Transverse colon (tissue), 4 donors: ENCODE data around the gene HSD11B1. TPM values are rescaled to one million over a fixed set of nuclear protein-coding genes. Genes with fewer than 3 reads are reported as not detected.
A peak's percentile ranks its signal among the peaks of the same experiment; 100 is the strongest.

Experiments used
- DNase-seq: peaks from one replicate; pipeline ENCODE4 v3.0.0-alpha.2; 2019
- H3K27ac ChIP-seq, 4 donors: fragments of 200-600 bp; sonication (generic); 2 replicates each; pipeline ENCODE4 v1.5.1; 2016 to 2018; ENCODE audit warnings: inconsistent platforms in 4 of 4
- H3K27me3 ChIP-seq: fragments of 200-600 bp; sonication (generic); 2 replicates; pipeline ENCODE4 v1.5.1; 2017; ENCODE audit warnings: inconsistent platforms
- H3K36me3 ChIP-seq, 4 donors: fragments of 200-600 bp; sonication (generic); 2 replicates each; pipeline ENCODE4 v1.5.1; 2017 to 2019; ENCODE audit warnings: inconsistent platforms in 4 of 4
- H3K4me1 ChIP-seq, 4 donors: fragments of 200-600 bp; sonication (generic); 2 replicates each; pipeline ENCODE4 v1.5.1; 2017 to 2020; ENCODE audit warnings: inconsistent platforms in 4 of 4
- H3K4me3 ChIP-seq, 4 donors: fragments of 200-600 bp; sonication (generic); 1 replicate in 1 of 4; 2 replicates in 3 of 4; pipeline versions ENCODE4 v1.5.1 to v1.6.1; 2017 to 2019; ENCODE audit warnings: inconsistent platforms in 4 of 4
- H3K9me3 ChIP-seq, 2 donors: fragments of 200-600 bp; sonication (generic); 2 replicates each; pipeline ENCODE4 v1.5.1; 2017 to 2019; ENCODE audit warnings: inconsistent platforms in 2 of 2
- CTCF ChIP-seq, 5 experiments: fragments of 200-600 bp in 3 of 5; fragments of 450-650 bp in 2 of 5; sonication (generic) in 3 of 5; IDR thresholded peaks; 1 replicate in 2 of 5; 2 replicates in 3 of 5; pipeline ENCODE4 v1.5.1; 2016 to 2017; ENCODE audit warnings: antibody characterized with exemption in 5 of 5, inconsistent platforms in 3 of 5, mild to moderate bottlenecking in 2 of 5, moderate library complexity in 1 of 5
- EP300 ChIP-seq: sonication (generic); formaldehyde crosslinking; IDR thresholded peaks from one replicate; pipeline ENCODE4 v1.6.1; 2017; ENCODE audit warnings: antibody characterized with exemption, low read depth
- POLR2A ChIP-seq: fragments of 450-650 bp; IDR thresholded peaks from one replicate; pipeline ENCODE4 v1.6.1; 2016; ENCODE audit warnings: antibody characterized with exemption, mild to moderate bottlenecking, moderate library complexity
- POLR2AphosphoS5 ChIP-seq, 3 donors: sonication (generic); formaldehyde crosslinking; IDR thresholded peaks; one replicate each; pipeline ENCODE4 v1.6.1; 2016; ENCODE audit warnings: antibody characterized with exemption in 3 of 3
- WGBS, 2 donors: methylation state at CpG; one replicate each; pipeline ENCODE4 v1.1.5; 2018; ENCODE audit warnings: low coverage in 1 of 2; 5-methylcytosine and 5-hydroxymethylcytosine counted together
- in situ Hi-C, 4 donors: fragments of 200-750 bp; cut with MboI; loops; one replicate each; pipeline versions ENCODE4 v1.15.0 to v1.15.1; 2017; ENCODE audit warnings: low sequenced_read_pairs in 3 of 4, low pct_ligation_motif_present in 1 of 4, low pct_unique_long_range_greater_than_20kb in 1 of 4
- intact Hi-C: fragments of 100-400 bp; cut with DNase I; formaldehyde crosslinking; loops from one replicate; pipeline ENCODE4 v1.15.1; 2023; ENCODE audit warnings: low total_unique reads
- total RNA-seq, 4 donors: library from RNA; depleted of rRNA; stranded (reverse); fragments of >200 nt; gene quantifications; one replicate each; pipeline ENCODE4 v1.1.0, GENCODE V29; 2016

HSD11B1 gene
- 1 to 10 TPM in 3 of 4 donors, not detected in 1; 1.5 to 3.7 (median 2.6) TPM for total RNA-seq

- H3K36me3 ChIP-seq = no peaks in the 10 kb centered on the region
- in situ Hi-C loops = no loop called here
- peak; percentile 57 for DNase-seq
- H3K4me1 ChIP-seq = no peaks in the 10 kb centered on the region
- intact Hi-C loops = no loop called here
- H3K27ac ChIP-seq = peak within 1 kb of the TSS in 1 of 4 donors; percentile 37
- H3K27me3 ChIP-seq = no peaks in the 10 kb centered on the region
- 67 to 86% methylated on average over 1 to 6 of the region's 6 CpGs for WGBS, 2 donors
- no peak within 1 kb of the TSS for H3K4me3 ChIP-seq
- no peak for TF ChIP-seq CTCF (IDR thresholded peaks at IDR 0.05)
- TF ChIP-seq EP300 = no peak
- no peak for TF ChIP-seq POLR2A
- peak; percentile 35 to 75 (median 47) for TF ChIP-seq POLR2AphosphoS5 (IDR thresholded peaks at IDR 0.05)
- H3K9me3 ChIP-seq = no peaks in the 10 kb centered on the region
Measured at GRCh38 chr1:209704584-209704983, at the start of gene HSD11B1. TSS of gene HSD11B1 (plus strand) at chr1:209704846. CDS start at chr1:209704943, 97 bp downstream.

GRCh38 chr1:209655411-209656231 lies 49.0 kb upstream of the HSD11B1 start:
- Histone ChIP-seq H3K4me3 (no peak overlapping the region), H3K4me1 (peaks cover 11 to 55% (median 26%) of the 10 kb centered on the region in 4 donors), H3K27me3 (no peaks in the 10 kb centered on the region), H3K27ac (no peak overlapping the region), H3K9me3 (no peaks in the 10 kb centered on the region), H3K36me3 (no peaks in the 10 kb centered on the region)
- no peak for TF ChIP-seq EP300
- TF ChIP-seq POLR2AphosphoS5 (IDR thresholded peaks at IDR 0.05) = peak in 1 of 3 donors; percentile 53
- 72 to 88% methylated on average over 5 to 9 of the region's 9 CpGs for WGBS, 2 donors
- intact Hi-C loops (no loop called here), in situ Hi-C loops (no loop called here)
- DNase-seq = peak; percentile 46

GRCh38 chr1:209657140-209657879 lies 47.3 kb upstream of the HSD11B1 start:
- no peak for TF ChIP-seq CTCF (IDR thresholded peaks at IDR 0.05)
- no peak for TF ChIP-seq POLR2A
- no peak for TF ChIP-seq POLR2AphosphoS5 (IDR thresholded peaks at IDR 0.05)
- no peak for TF ChIP-seq EP300
- Histone ChIP-seq H3K9me3 (no peaks in the 10 kb centered on the region), H3K36me3 (no peaks in the 10 kb centered on the region), H3K4me1 (peaks cover 6 to 44% (median 17%) of the 10 kb centered on the region in 4 donors), H3K27me3 (no peaks in the 10 kb centered on the region), H3K27ac (no peak overlapping the region), H3K4me3 (no peak overlapping the region)
- intact Hi-C loops (loop anchor here (1.0 kb wide), 1 partner anchor 119 kb away; no protein-coding TSS in a partner anchor), in situ Hi-C loops (no loop called here)
- no peak for DNase-seq
- 60 to 89% methylated on average over 1 to 9 of the region's 9 CpGs for WGBS, 2 donors

- in situ Hi-C loops = no loop called here
Measured at GRCh38 chr1:209657918-209658317, 46.7 kb upstream of the HSD11B1 start.

More at GRCh38 chr1:209657918-209658317, 46.7 kb upstream of the HSD11B1 start:
- no peak for DNase-seq
- H3K9me3 ChIP-seq = no peaks in the 10 kb centered on the region
- no peak overlapping the region for H3K27ac ChIP-seq
- H3K27me3 ChIP-seq = no peaks in the 10 kb centered on the region
- H3K36me3 ChIP-seq = no peaks in the 10 kb centered on the region
- no peak overlapping the region for H3K4me3 ChIP-seq
- H3K4me1 ChIP-seq = peaks cover 6 to 40% (median 12%) of the 10 kb centered on the region in 4 donors
- TF ChIP-seq POLR2A = no peak
- TF ChIP-seq EP300 = no peak
- no peak for TF ChIP-seq POLR2AphosphoS5 (IDR thresholded peaks at IDR 0.05)
- no peak for TF ChIP-seq CTCF (IDR thresholded peaks at IDR 0.05)
- intact Hi-C loops = loop anchor here (1.0 kb wide), 1 partner anchor 120 kb away; no protein-coding TSS in a partner anchor
- WGBS, 2 donors = 66 to 90% methylated on average over 5 of the region's 5 CpGs
